Activated T-cell treated with anti-CD3 and anti-CD28 coated beads for 1 hour (primary cell): ENCODE results near the gene ODF4.
"Not testable (repeated sequence)": the region's sequence is repeated elsewhere in the genome, so short reads cannot be mapped to it uniquely, and the experiment has no call there.

Source experiments
- DNase-seq: peaks from one replicate; pipeline ENCODE4 v3.0.0-alpha.2; 2020; ENCODE audit warnings: low read depth

The ODF4 gene

DNA sequence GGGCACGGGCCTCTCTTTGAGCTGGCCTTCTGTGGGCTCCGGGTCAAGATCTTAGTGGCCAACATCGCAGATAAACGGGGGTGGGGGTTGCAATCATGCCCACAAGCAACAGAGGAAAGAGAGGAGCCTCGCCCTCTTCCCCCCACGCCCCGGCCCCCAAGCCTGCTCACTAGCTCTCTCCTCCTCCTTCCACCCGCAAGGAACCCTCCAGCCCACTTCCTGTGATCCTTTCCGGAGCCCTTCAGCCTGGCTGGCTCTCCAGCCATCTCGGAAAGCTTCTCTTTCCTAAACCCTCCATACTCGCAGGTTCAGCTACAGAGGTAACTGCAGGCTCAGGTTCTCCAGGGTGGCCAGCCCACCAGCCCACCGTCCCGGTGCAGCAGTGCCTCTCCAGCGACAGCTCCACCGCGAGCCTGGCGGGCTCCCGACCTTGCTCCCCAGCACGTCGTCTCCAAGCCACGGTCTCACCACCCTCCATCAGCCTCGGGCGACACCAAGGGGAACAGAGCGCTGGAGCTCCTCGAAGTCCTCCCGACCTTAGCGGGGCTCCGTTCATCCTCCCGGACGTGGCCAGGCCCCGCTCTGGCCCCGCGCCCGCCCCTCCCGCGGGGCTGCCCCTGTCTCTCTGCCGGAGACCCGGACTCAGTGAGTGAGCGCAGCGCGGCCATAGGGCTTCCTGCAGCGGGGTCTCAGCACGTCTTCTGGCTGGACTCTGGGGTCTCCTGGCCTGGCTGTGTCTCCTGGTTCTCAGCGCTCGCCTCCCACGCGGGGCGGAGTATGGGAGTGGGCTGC, 12.9 kb upstream of the ODF4 start:
- DNase-seq = no peak

- DNase-seq = no peak
Observed at GRCh38 chr17:8327303-8327649, 12.4 kb upstream of the ODF4 start.

GRCh38 chr17:8332128-8332527, 7.5 kb upstream of the ODF4 start:
- no peak for DNase-seq

- DNase-seq = no peak
Observed at GRCh38 chr17:8332688-8333087, 7.0 kb upstream of the ODF4 start.

DNA sequence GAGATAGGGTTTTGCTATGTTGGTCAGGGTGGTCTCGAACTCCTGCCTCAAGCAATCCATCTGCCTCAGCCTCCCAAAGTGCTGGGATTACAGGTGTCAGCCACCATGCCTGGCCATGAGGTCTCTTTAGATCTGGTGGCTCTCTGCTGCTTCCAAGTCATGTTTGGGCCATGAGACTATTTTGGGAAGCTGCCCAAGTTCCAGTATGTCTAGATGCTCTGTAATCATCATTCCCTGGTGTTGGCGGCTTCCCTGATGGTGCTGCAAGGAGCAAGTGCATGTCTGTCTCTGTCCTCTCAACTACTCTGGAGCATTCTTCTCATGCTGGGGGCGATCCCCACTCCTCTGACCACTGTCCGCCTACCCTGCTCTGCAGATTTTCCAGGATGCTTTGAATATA, 6.4 kb upstream of the ODF4 start:
- DNase-seq = no peak

DNA sequence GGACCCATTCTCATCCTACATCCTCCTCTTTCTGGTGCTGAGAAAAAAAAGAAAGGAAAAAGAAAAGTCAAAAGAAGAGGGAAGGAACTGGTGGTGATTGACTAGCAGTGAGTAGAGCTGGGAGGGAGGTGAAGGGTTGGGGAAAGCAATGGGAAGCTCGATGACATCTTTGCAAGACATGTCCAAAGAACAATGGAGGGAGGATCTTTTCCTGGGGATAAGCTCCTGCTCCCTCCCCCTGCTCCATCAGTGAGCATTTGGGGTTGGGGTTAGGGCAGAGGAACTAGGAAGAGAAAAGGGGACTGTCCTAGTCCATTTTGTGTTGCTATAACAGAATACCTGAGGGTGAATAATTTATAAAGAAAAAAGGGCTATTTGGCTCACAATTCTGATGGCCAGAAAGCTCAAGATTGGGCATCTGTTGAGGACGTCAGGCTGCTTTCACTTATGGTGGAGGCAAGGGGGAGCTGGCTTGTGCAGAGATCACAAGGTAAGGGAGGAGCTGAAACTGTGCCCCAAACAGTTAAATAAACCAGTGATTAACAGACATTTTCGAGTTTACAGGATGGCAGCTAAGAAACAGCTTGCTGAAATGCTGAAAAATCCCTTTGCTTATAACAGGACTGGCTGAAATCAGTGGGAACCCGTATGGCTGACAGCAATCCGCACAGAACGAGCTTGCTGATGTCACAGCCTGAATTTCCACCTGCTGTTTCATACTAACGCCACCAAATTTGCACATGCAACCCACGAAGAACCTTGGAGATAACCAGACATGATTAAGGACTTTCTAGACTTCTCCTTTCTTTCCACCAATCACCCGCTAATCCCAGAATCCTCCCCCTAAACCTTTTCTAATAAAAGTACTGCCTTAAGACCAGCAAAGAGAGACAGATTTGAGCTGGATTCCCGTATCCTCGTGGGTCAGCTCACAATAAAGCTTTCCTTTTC, 1.6 kb upstream of the ODF4 start:
- no peak for DNase-seq

DNA sequence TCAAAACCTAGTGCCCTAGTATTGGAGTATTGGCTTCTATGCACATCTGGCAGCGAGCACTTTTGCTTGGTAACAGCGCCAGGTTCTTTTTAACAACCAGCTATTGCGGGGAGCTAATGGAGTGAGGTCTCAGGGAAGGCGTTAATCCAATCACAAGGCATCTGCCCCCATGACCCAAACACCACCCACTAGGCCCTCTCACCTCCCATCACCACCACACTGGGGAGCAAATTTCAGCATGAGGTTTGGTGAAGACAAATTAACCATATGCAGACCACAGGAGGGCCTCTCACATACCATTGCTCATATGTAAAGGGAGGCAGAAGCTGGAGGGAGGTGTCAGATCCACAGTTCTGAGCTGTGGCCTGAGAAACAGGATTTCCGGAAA, 893 bp upstream of the ODF4 start:
- no peak for DNase-seq

- DNase-seq = no peak
Observed at GRCh38 chr17:8341456-8341855, 1.8 kb downstream of the ODF4 start.

DNA sequence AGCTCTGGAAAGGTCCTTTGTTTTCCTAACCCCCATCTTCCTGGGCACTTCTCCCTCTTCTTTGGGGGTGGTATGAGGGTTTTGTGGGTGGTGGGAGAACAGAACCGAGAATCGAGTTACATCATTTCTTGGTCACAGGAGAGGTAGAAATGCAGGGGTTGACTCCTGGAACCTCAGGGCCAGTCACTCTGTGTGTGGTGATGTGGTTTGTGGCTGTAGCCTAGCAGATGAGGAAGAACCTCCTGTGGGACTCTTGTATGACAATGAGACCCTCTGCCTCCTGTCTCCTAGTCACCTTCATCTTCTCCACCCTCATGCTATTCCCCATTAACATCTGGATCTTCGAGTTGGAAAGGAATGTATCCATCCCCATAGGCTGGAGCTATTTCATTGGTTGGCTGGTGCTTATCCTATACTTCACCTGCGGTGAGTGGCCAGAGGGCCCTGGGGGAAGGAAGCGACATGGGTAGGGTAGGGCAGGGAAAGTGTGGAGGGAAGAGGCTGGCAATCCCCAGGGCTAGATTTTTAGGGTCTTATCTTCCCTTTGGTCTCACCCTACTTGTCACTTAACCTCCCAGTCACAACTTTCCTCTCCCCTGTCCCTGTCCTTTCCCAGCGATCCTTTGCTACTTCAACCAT, 5.5 kb downstream of the ODF4 start:
- no peak for DNase-seq

DNA sequence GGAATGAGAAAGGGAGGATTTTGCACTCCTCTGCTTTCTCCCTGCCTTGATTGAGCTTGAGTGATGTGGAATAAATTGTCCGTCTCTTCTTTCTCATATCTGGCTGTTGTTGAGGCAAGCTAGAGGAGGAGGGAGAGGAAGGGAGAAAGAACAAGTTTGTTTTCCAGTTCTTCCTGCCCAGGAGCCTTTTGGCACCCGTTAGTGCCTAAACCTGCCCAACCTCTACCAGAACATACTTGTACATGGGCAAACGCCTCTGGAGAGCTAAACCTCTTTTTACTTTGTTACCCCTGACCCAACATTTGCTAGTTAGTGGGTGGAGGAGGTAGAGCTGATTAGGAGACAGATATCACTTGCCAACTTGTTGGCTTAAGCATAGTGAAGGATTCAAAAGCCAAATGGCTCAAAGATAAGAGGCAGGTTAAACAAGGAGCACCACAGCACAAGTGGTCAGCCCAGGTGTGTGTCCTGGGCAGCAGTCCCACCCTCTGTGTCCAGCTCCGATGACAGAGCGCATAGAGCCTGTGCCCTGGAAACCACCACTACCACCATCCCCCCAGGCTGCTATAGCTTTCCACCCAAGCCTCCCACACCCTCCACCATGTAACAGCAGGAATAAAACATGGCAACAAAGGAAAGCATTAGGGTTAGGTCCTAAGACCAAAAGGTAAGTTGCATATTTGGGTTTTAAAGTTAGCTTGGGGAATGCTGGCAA, 6.5 kb downstream of the ODF4 start:
- no peak for DNase-seq

DNA sequence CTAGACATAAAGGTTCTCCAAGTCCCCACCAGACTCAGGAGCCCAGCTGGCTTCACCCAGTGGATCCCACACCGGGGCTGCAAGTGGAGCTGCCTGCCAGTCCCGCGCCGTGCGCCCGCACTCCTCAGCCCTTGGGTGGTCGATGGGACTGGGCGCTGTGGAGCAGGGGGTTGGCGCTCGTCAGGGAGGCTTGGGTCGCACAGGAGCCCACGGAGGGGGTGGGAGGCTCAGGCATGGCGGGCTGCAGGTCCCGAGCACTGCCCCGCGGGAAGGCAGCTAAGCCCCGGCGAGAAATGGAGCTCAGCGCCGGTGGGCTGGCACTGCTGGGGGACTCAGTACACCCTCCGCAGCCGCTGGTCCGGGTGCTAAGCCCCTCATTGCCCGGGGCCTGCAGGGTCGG, 7.4 kb downstream of the ODF4 start:
- not testable (repeated sequence) for DNase-seq

DNA sequence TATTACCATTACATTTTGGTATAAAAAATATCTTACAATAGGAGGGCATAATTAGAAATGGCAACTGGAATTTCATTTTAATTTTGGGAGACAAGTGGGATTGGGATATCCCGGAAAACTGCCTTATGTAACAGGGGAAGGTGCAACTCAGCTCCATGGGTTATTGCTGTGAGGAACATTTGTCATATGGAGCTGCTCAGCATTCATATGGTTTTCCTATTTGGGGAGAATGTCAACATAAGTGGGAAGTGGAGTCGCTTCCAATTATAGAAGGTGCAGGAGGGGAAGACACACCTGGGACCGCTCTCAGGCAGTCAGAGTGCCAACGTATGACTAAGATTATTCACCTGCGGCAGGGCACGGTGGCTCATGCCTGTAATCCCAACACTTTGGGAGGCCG, 10.7 kb downstream of the ODF4 start:
- no peak for DNase-seq

GRCh38 chr17:8353736-8354135, 14.1 kb downstream of the ODF4 start:
- no peak for DNase-seq

DNA sequence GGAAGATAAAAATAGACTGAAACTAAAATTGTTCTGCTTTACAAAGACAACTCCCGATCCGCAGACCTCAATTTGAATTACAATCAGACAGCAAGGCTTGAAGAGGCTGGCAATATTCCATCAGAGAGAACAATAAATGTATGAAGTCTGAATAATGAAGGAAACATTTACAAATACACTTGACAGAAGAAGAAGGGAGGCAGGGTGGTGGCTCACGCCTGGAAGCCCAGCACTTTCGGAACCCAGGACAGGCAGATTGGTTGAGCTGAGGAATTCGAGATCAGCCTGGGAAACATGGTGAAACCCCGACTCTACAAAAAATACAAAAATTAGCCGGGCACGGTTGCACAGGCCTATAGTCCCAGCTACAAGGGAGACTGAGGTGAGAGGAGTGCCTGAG, 14.6 kb downstream of the ODF4 start:
- DNase-seq = no peak

- DNase-seq = no peak
Observed at GRCh38 chr17:8357910-8358309, 18.3 kb downstream of the ODF4 start.

- DNase-seq = no peak
Observed at GRCh38 chr17:8359769-8360168, 20.1 kb downstream of the ODF4 start.

DNA sequence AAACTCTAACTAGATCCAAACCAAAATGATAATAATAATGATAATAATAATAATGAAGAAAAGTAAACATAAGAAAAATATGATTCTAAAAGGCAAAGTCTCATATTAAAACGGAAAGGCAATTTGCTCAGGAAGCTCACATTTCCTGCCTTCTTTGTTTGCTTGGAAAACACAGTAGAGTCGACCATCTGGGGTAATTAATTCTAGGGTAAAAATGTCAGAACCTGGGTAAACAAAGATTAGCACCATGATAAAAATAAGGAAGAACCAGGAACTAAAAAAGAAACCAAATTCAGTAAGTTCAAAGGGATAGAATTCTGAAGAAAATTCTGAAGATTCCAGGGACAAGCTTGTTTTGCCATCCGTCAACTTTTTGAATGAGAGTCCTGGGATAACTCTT, 20.6 kb downstream of the ODF4 start:
- DNase-seq = no peak

DNA sequence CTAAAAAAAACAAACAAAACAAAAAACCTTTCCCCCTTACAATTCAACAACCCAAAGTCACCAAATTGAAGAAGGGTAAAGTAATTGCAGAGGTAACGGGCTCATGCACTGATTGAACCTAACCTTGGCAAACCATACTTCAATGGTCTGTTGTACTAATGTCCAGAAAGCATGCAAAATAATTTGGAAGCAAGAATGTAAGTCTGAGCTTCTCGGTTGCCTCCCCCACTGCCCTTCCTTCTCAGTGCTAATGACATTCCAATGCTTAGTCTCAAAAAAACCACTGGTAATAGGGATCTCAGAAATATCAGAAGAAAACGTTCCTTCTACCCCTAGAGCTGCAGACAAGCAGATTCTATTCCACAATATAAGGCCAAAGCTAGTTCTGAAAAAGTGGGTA, 21.1 kb downstream of the ODF4 start:
- no peak for DNase-seq

- DNase-seq = no peak
Observed at GRCh38 chr17:8362651-8363332, 23.2 kb downstream of the ODF4 start.

- DNase-seq = no peak
Observed at GRCh38 chr17:8365143-8365542, 25.5 kb downstream of the ODF4 start.

DNA sequence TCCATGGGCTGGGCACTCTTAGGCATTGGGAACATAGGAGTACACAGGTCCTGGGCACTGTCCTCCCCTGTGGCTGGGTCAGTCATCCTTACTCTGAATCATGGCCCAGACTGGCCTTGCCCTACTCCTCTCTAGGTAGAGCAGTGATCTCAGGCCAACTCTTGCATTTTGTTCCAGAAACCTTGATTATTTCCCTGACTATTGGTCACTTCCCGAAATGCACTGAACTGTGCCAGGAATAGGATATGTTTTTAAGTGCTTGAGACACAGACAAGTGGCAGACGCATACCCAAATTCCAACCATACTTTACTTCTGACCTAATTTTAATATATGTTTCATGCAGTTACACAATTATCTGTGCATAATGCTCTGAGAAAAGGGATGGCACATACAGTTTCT, 26.6 kb downstream of the ODF4 start:
- no peak for DNase-seq

GRCh38 chr17:8368193-8368592, 28.6 kb downstream of the ODF4 start:
- no peak for DNase-seq
